Sigmoid colon (tissue), 3 donors: ENCODE data around the gene PIWIL1.

Experiments used
- POLR2A ChIP-seq, 2 donors: fragments of 450-650 bp; IDR thresholded peaks; one replicate each; pipeline ENCODE4 v1.6.1; 2016; ENCODE audit warnings: antibody characterized with exemption in 2 of 2, mild to moderate bottlenecking in 2 of 2, moderate library complexity in 2 of 2
- TF ChIP-seq, protein P1 (sequence below), 4 experiments: fragments of 450-650 bp in 3 of 4; fragments of 200-600 bp in 1 of 4; IDR thresholded peaks; one replicate each; pipeline ENCODE4 v1.5.1; 2016 to 2019; ENCODE audit warnings: antibody characterized with exemption in 4 of 4, mild to moderate bottlenecking in 3 of 4, moderate library complexity in 2 of 4

DNA sequence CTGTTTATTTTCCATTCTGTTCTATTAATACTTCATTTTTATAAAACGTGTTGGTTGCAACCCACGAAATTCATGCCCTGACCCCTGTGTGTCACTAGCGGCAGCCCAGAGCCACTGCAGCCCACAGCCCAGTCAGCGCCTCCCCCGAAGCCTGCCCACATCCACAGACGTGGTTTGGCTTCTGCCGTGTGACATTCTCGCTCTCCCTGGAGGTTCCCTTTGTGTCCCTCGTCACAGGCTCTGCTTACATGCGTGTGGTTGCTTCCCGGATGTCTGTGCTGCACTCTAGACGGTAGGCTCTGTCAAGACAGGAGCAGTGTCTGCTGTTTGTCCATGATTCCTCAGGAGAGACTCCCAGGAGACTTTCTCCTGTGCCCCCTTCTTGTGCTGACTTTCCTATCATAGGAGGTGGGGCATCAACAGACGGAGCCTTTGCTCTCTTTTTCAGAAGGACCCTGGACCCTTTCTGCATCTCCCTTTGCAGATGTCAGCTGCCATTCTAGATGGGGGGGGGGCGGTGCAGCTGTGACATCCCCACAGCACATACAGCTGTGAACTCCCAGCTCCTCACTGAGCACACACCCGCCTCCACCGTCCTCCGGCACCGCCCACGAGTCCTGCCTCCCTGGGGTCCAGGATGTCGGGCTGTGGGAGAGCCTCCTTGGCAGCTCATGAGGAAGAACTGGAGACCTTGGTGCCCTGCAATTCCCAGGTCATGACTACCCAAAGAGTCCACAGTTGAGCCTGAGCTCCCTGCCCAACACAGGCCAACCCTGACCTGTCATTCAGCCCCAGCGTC lies 36.8 kb upstream of the PIWIL1 start:
- TF ChIP-seq, protein P1, sequence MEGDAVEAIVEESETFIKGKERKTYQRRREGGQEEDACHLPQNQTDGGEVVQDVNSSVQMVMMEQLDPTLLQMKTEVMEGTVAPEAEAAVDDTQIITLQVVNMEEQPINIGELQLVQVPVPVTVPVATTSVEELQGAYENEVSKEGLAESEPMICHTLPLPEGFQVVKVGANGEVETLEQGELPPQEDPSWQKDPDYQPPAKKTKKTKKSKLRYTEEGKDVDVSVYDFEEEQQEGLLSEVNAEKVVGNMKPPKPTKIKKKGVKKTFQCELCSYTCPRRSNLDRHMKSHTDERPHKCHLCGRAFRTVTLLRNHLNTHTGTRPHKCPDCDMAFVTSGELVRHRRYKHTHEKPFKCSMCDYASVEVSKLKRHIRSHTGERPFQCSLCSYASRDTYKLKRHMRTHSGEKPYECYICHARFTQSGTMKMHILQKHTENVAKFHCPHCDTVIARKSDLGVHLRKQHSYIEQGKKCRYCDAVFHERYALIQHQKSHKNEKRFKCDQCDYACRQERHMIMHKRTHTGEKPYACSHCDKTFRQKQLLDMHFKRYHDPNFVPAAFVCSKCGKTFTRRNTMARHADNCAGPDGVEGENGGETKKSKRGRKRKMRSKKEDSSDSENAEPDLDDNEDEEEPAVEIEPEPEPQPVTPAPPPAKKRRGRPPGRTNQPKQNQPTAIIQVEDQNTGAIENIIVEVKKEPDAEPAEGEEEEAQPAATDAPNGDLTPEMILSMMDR (IDR thresholded peaks at IDR 0.05) = no peak
- TF ChIP-seq POLR2A (IDR thresholded peaks at IDR 0.05) = no peak
